HEK293 (cell line): ENCODE results near the gene NXT1.

ENCODE experiments used
- CTCF ChIA-PET: fragments of 350-600 bp; formaldehyde crosslinking; extraction: SDS; loops from one replicate; lab custom pipeline; 2021; ENCODE audit warnings: antibody characterized with exemption; lab: Yijun Ruan, JAX
- POLR2A ChIA-PET: fragments of 300-600 bp; formaldehyde crosslinking; extraction: SDS; loops from one replicate; lab custom pipeline; 2020; ENCODE audit warnings: antibody characterized with exemption, inconsistent platforms; lab: Yijun Ruan, JAX
- H3K27ac ChIP-seq: fragments of 200-500 bp; sonication (Bioruptor generic); 2 replicates; pipeline ENCODE4 v1.5.1; 2014; ENCODE audit warnings: low read depth, low read length, control low read depth, inconsistent platforms; ENCODE audit errors: extremely low read depth
- H3K36me3 ChIP-seq, 2 experiments: fragments of 200-500 bp in 1 of 2; sonication (Bioruptor generic) in 1 of 2; 1 replicate in 1 of 2; 2 replicates in 1 of 2; pipeline ENCODE4 v1.5.1; 2014 to 2017; ENCODE audit warnings: inconsistent platforms in 2 of 2, low read length in 2 of 2; ENCODE audit not compliant: control insufficient read depth in 2 of 2, insufficient read depth in 1 of 2
- H3K4me1 ChIP-seq: fragments of 200-500 bp; sonication (Bioruptor generic); 2 replicates; pipeline ENCODE4 v1.5.1; 2014; ENCODE audit warnings: mild to moderate bottlenecking, low read length, inconsistent platforms; ENCODE audit not compliant: control insufficient read depth, insufficient read depth
- H3K4me3 ChIP-seq: 2 replicates; pipeline ENCODE4 v1.5.1; 2011; ENCODE audit warnings: low read depth, mild to moderate bottlenecking, control low read depth, low read length, moderate library complexity
- H3K9me3 ChIP-seq: fragments of 200-500 bp; sonication (Bioruptor generic); 2 replicates; pipeline ENCODE4 v1.5.1; 2014; ENCODE audit warnings: low read depth, low read length, inconsistent platforms; ENCODE audit not compliant: control insufficient read depth, insufficient read depth
- KLF16 ChIP-seq: fragments of 450-650 bp; formaldehyde crosslinking; IDR thresholded peaks from 2 replicates; pipeline ENCODE4 v1.5.1; 2017; ENCODE audit warnings: missing biosample characterization, missing genetic modification characterization
- KLF7 ChIP-seq: fragments of 450-650 bp; formaldehyde crosslinking; IDR thresholded peaks from 2 replicates; pipeline ENCODE4 v1.5.1; 2016; ENCODE audit warnings: missing biosample characterization, missing genetic modification characterization, borderline replicate concordance
- SETDB1 ChIP-seq: IDR thresholded peaks from one replicate; pipeline ENCODE4 v1.6.1; 2017; ENCODE audit warnings: mild to moderate bottlenecking, low read length, moderate library complexity, mixed read lengths; ENCODE audit not compliant: insufficient read length
- SP3 ChIP-seq: fragments of 450-650 bp; formaldehyde crosslinking; IDR thresholded peaks from 2 replicates; pipeline ENCODE4 v1.5.1; 2016; ENCODE audit warnings: missing biosample characterization, missing genetic modification characterization
- SP7 ChIP-seq: fragments of 450-650 bp; formaldehyde crosslinking; IDR thresholded peaks from 2 replicates; pipeline ENCODE4 v1.5.1; 2016; ENCODE audit warnings: missing biosample characterization, missing genetic modification characterization
- ZBTB1 ChIP-seq: fragments of 450-650 bp; formaldehyde crosslinking; IDR thresholded peaks from 2 replicates; pipeline ENCODE4 v1.5.1; 2016; ENCODE audit warnings: missing biosample characterization, missing genetic modification characterization
- ZBTB20 ChIP-seq: fragments of 450-650 bp; formaldehyde crosslinking; IDR thresholded peaks from 2 replicates; pipeline ENCODE4 v1.5.1; 2016; ENCODE audit warnings: missing biosample characterization, missing genetic modification characterization
- ZNF114 ChIP-seq: fragments of 450-650 bp; formaldehyde crosslinking; IDR thresholded peaks from 2 replicates; pipeline ENCODE4 v1.5.0; 2017; ENCODE audit warnings: missing biosample characterization, missing genetic modification characterization
- ZNF175 ChIP-seq: fragments of 450-650 bp; formaldehyde crosslinking; IDR thresholded peaks from 2 replicates; pipeline ENCODE4 v1.5.1; 2016; ENCODE audit warnings: missing biosample characterization, missing genetic modification characterization
- ZNF239 ChIP-seq: fragments of 450-650 bp; formaldehyde crosslinking; IDR thresholded peaks from 2 replicates; pipeline ENCODE4 v1.5.1; 2016; ENCODE audit warnings: missing biosample characterization, missing genetic modification characterization
- ZNF311 ChIP-seq: fragments of 450-650 bp; formaldehyde crosslinking; IDR thresholded peaks from 2 replicates; pipeline ENCODE4 v1.5.1; 2017; ENCODE audit warnings: missing biosample characterization, missing genetic modification characterization, borderline replicate concordance
- ZNF350 ChIP-seq: fragments of 450-650 bp; formaldehyde crosslinking; IDR thresholded peaks from 2 replicates; pipeline ENCODE4 v1.5.0; 2017; ENCODE audit warnings: missing biosample characterization, mild to moderate bottlenecking, missing genetic modification characterization
- ZNF433 ChIP-seq: fragments of 450-650 bp; formaldehyde crosslinking; IDR thresholded peaks from 2 replicates; pipeline ENCODE4 v1.5.1; 2016; ENCODE audit warnings: missing biosample characterization, missing genetic modification characterization, low read depth
- ZNF510 ChIP-seq: fragments of 450-650 bp; formaldehyde crosslinking; IDR thresholded peaks from 2 replicates; pipeline ENCODE4 v1.5.1; 2018; ENCODE audit warnings: mild to moderate bottlenecking, missing genetic modification characterization, missing biosample characterization; ENCODE audit not compliant: insufficient replicate concordance
- ZNF585B ChIP-seq: fragments of 450-650 bp; formaldehyde crosslinking; IDR thresholded peaks from 2 replicates; pipeline ENCODE4 v1.5.1; 2016; ENCODE audit warnings: missing biosample characterization, missing genetic modification characterization
- ZNF596 ChIP-seq: fragments of 450-650 bp; IDR thresholded peaks from 2 replicates; pipeline ENCODE4 v1.5.0; 2018; ENCODE audit warnings: missing biosample characterization, mild to moderate bottlenecking, missing genetic modification characterization, moderate library complexity
- ZNF624 ChIP-seq: fragments of 450-650 bp; formaldehyde crosslinking; IDR thresholded peaks from 2 replicates; pipeline ENCODE4 v1.5.1; 2017; ENCODE audit warnings: missing biosample characterization, missing genetic modification characterization
- TF ChIP-seq, protein P1 (sequence below): fragments of 450-650 bp; formaldehyde crosslinking; IDR thresholded peaks from 2 replicates; pipeline ENCODE4 v1.5.1; 2016; ENCODE audit warnings: missing biosample characterization, missing genetic modification characterization
- TF ChIP-seq, protein P2 (sequence below): sonication (generic); formaldehyde crosslinking; IDR thresholded peaks from 2 replicates; pipeline ENCODE4 v1.8.1; 2022; ENCODE audit warnings: mild to moderate bottlenecking, moderate library complexity, missing genetic modification reagents
- TF ChIP-seq, protein P3 (sequence below): fragments of 450-650 bp; formaldehyde crosslinking; IDR thresholded peaks from 2 replicates; pipeline ENCODE4 v1.5.1; 2016; ENCODE audit warnings: missing biosample characterization, missing genetic modification characterization
- TF ChIP-seq, protein P4 (sequence below): fragments of 450-650 bp; formaldehyde crosslinking; IDR thresholded peaks from 2 replicates; pipeline ENCODE4 v1.5.1; 2016; ENCODE audit warnings: missing biosample characterization, missing genetic modification characterization

The NXT1 gene

DNA sequence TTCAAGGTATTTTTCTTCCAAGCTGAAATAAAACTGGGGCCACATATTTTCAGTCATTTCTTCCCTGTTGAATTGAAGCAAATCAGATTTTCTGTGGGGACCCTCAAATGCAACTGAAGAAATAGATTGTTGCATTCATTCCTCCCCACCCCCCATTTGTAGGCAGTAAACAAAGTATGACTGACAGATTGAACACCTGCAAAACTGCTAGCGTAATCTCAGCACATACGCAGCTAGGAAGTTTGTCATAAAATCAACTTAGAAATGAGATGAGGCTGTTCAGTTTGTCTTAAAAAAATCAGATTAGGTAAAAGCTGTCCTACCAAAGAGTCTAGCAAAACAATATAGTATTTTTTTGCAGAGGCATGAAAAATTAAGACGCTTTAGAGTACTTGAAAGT is 20.3 kb downstream of the NXT1 start:
- no peak for TF ChIP-seq KLF16
- TF ChIP-seq, protein P1, sequence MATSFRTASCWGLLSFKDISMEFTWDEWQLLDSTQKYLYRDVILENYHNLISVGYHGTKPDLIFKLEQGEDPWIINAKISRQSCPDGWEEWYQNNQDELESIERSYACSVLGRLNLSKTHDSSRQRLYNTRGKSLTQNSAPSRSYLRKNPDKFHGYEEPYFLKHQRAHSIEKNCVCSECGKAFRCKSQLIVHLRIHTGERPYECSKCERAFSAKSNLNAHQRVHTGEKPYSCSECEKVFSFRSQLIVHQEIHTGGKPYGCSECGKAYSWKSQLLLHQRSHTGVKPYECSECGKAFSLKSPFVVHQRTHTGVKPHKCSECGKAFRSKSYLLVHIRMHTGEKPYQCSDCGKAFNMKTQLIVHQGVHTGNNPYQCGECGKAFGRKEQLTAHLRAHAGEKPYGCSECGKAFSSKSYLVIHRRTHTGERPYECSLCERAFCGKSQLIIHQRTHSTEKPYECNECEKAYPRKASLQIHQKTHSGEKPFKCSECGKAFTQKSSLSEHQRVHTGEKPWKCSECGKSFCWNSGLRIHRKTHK (tag by site-specific recombination) = no peak
- no peak for TF ChIP-seq SP3 (tag by site-specific recombination)
- TF ChIP-seq, protein P2, sequence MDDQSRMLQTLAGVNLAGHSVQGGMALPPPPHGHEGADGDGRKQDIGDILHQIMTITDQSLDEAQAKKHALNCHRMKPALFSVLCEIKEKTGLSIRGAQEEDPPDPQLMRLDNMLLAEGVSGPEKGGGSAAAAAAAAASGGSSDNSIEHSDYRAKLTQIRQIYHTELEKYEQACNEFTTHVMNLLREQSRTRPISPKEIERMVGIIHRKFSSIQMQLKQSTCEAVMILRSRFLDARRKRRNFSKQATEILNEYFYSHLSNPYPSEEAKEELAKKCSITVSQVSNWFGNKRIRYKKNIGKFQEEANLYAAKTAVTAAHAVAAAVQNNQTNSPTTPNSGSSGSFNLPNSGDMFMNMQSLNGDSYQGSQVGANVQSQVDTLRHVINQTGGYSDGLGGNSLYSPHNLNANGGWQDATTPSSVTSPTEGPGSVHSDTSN (CRISPR knock-in tag) = no peak
- TF ChIP-seq ZNF350 (tag by site-specific recombination) = no peak
- TF ChIP-seq ZNF510 (tag by site-specific recombination) = no peak
- TF ChIP-seq ZNF175 (tag by site-specific recombination) = no peak
- no peak for TF ChIP-seq KLF7 (tag by site-specific recombination)
- TF ChIP-seq SP7 (tag by site-specific recombination) = no peak
- no peak for TF ChIP-seq ZNF585B (tag by site-specific recombination)
- no peak for TF ChIP-seq ZNF433 (tag by site-specific recombination)
- no peak for TF ChIP-seq ZNF311
- TF ChIP-seq ZNF596 (tag by site-specific recombination) = no peak
- no peak for TF ChIP-seq ZBTB20
- TF ChIP-seq ZNF114 = no peak
- no peak for TF ChIP-seq ZNF239 (tag by site-specific recombination)
- TF ChIP-seq ZNF624 = no peak
- TF ChIP-seq, protein P3, sequence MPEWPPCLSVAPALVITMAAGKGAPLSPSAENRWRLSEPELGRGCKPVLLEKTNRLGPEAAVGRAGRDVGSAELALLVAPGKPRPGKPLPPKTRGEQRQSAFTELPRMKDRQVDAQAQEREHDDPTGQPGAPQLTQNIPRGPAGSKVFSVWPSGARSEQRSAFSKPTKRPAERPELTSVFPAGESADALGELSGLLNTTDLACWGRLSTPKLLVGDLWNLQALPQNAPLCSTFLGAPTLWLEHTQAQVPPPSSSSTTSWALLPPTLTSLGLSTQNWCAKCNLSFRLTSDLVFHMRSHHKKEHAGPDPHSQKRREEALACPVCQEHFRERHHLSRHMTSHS = no peak
- TF ChIP-seq, protein P4, sequence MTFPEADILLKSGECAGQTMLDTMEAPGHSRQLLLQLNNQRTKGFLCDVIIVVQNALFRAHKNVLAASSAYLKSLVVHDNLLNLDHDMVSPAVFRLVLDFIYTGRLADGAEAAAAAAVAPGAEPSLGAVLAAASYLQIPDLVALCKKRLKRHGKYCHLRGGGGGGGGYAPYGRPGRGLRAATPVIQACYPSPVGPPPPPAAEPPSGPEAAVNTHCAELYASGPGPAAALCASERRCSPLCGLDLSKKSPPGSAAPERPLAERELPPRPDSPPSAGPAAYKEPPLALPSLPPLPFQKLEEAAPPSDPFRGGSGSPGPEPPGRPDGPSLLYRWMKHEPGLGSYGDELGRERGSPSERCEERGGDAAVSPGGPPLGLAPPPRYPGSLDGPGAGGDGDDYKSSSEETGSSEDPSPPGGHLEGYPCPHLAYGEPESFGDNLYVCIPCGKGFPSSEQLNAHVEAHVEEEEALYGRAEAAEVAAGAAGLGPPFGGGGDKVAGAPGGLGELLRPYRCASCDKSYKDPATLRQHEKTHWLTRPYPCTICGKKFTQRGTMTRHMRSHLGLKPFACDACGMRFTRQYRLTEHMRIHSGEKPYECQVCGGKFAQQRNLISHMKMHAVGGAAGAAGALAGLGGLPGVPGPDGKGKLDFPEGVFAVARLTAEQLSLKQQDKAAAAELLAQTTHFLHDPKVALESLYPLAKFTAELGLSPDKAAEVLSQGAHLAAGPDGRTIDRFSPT = no peak
- H3K27ac ChIP-seq = no peak overlapping the region
- peaks cover 5 to 96% of the 10 kb centered on the region in 2 experiments for H3K36me3 ChIP-seq
- H3K9me3 ChIP-seq = no peaks in the 10 kb centered on the region; the same call in 1 of the 2 replicates
- peaks cover 1% of the 10 kb centered on the region; the same call in 1 of the 2 replicates for H3K4me1 ChIP-seq
- ChIA-PET CTCF (no interaction called here), POLR2A (interaction anchor here (0.7 kb wide), 1 partner anchor 10 kb away, joined by 4 read pairs; no protein-coding TSS in a partner anchor)
- H3K4me3 ChIP-seq = no peak overlapping the region

DNA sequence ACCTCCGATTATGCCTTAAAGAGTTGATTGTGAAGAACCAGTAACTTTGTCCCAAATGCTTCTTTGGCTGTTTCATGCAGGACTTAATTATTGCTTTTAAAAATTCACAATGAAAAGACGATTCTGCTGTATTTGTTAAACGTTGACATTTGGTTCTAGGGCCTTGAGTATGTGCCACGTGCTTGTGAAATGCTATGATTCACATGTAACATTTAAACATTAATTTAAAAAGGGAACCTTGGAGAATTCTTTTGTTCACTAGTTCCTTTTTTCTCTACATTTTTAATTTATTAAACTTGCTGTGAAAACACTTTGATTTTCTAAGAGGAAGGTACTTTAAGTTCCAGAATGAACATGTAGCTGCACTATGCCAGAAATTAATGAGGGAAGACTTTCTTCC is 20.9 kb downstream of the NXT1 start:
- H3K36me3 ChIP-seq = peaks cover 8 to 99% of the 10 kb centered on the region in 2 experiments
- ChIA-PET POLR2A (no interaction called here), CTCF (no interaction called here)
- TF ChIP-seq ZBTB1 (no peak), SETDB1 (no peak)
- TF ChIP-seq, all 188 proteins: peak for 0
- no peaks in the 10 kb centered on the region for H3K4me1 ChIP-seq
- H3K27ac ChIP-seq = no peak overlapping the region
- no peaks in the 10 kb centered on the region; the same call in 1 of the 2 replicates for H3K9me3 ChIP-seq
- no peak overlapping the region for H3K4me3 ChIP-seq
